SK-N-SH (cell line): ENCODE measurements around the gene GLRX5. TPM values are rescaled to one million over a fixed set of nuclear protein-coding genes. Genes with fewer than 3 reads are reported as not detected.
A peak's percentile ranks its signal among the peaks of the same experiment; 100 is the strongest.

Experiments used
- CTCF ChIA-PET: fragments of 300-600, 350-600 bp; formaldehyde crosslinking; extraction: SDS; loops from one replicate; lab custom pipeline; 2021; lab: Yijun Ruan, JAX
- POLR2A ChIA-PET: fragments of 350-600 bp; sonication (Branson Sonifier 250); formaldehyde crosslinking; extraction: SDS; loops from one replicate; lab custom pipeline; 2020; ENCODE audit warnings: antibody characterized with exemption, inconsistent platforms; lab: Yijun Ruan, JAX
- DNase-seq: peaks from one replicate; pipeline ENCODE4 v3.0.0; 2012
- H2AFZ ChIP-seq: fragments of 200-600 bp; sonication (generic); 2 replicates; pipeline ENCODE4 v1.8.1; 2016; ENCODE audit warnings: antibody characterized with exemption, mild to moderate bottlenecking, low read depth
- H3F3A ChIP-seq: fragments of 200-600 bp; sonication (generic); replicated peaks from 2 replicates; pipeline ENCODE3; 2016; ENCODE audit warnings: antibody characterized with exemption, mild to moderate bottlenecking; ENCODE audit not compliant: insufficient read depth
- H3K27ac ChIP-seq, 2 experiments: fragments of 200-500 bp in 1 of 2; fragments of 200-600 bp in 1 of 2; sonication (Bioruptor generic) in 1 of 2; sonication (generic), shearing (Covaris generic) in 1 of 2; 2 replicates each; pipeline versions ENCODE4 v1.5.1 to v1.6.1; 2014 to 2016; ENCODE audit warnings: low read depth in 2 of 2, inconsistent platforms in 1 of 2, low read length in 1 of 2, mild to moderate bottlenecking in 1 of 2, mixed read lengths in 1 of 2
- H3K27me3 ChIP-seq: fragments of 200-600 bp; sonication (generic), shearing (Covaris generic); 2 replicates; pipeline ENCODE4 v1.6.1; 2016; ENCODE audit warnings: mixed run types; ENCODE audit not compliant: insufficient read depth
- H3K36me3 ChIP-seq, 2 experiments: fragments of 200-500 bp in 1 of 2; fragments of 200-600 bp in 1 of 2; sonication (Bioruptor generic) in 1 of 2; sonication (generic) in 1 of 2; replicated peaks in 1 of 2; 2 replicates each; pipeline versions ENCODE3 to v1.5.1; 2014 to 2016; ENCODE audit warnings: low read length in 1 of 2, mild to moderate bottlenecking in 1 of 2; ENCODE audit not compliant: insufficient read depth in 2 of 2, control insufficient read depth in 1 of 2
- H3K4me1 ChIP-seq, 2 experiments: fragments of 200-500 bp in 1 of 2; fragments of 200-600 bp in 1 of 2; sonication (Bioruptor generic) in 1 of 2; sonication (generic), shearing (Covaris generic) in 1 of 2; 2 replicates each; pipeline versions ENCODE4 v1.5.1 to v1.6.1; 2014 to 2016; ENCODE audit warnings: low read depth in 1 of 2, low read length in 1 of 2, mixed run types in 1 of 2; ENCODE audit not compliant: insufficient read depth in 2 of 2, control insufficient read depth in 1 of 2
- H3K4me2 ChIP-seq: fragments of 200-600 bp; sonication (generic), shearing (Covaris generic); 2 replicates; pipeline ENCODE4 v1.6.1; 2017; ENCODE audit warnings: mixed run types
- H3K4me3 ChIP-seq, 2 experiments: fragments of 200-500 bp in 1 of 2; fragments of 200-600 bp in 1 of 2; sonication (Bioruptor generic) in 1 of 2; sonication (generic), shearing (Covaris generic) in 1 of 2; 2 replicates each; pipeline versions ENCODE4 v1.5.1 to v1.8.1; 2014 to 2016; ENCODE audit warnings: low read depth in 2 of 2, inconsistent platforms in 1 of 2, low read length in 1 of 2, mild to moderate bottlenecking in 1 of 2, mixed read lengths in 1 of 2, moderate library complexity in 1 of 2
- H3K79me2 ChIP-seq: fragments of 200-600 bp; sonication (generic); 2 replicates; pipeline ENCODE4 v1.8.1; 2017; ENCODE audit warnings: mild to moderate bottlenecking; ENCODE audit not compliant: insufficient read depth
- H3K9ac ChIP-seq: fragments of 200-600 bp; sonication (generic); 2 replicates; pipeline ENCODE4 v1.6.1; 2017; ENCODE audit warnings: mixed run types
- H3K9me2 ChIP-seq: fragments of 200-600 bp; sonication (generic); 2 replicates; pipeline ENCODE4 v1.6.1; 2017; ENCODE audit warnings: mixed run types
- H3K9me3 ChIP-seq: fragments of 200-600 bp; sonication (generic); 2 replicates; pipeline ENCODE4 v1.6.1; 2017; ENCODE audit warnings: mixed run types, mild to moderate bottlenecking, moderate library complexity
- H4K20me1 ChIP-seq: fragments of 200-600 bp; sonication (generic); 2 replicates; pipeline ENCODE4 v1.6.1; 2017; ENCODE audit warnings: mild to moderate bottlenecking, mixed run types; ENCODE audit not compliant: insufficient read depth
- CHD2 ChIP-seq: fragments of 150-350 bp; IDR thresholded peaks from 2 replicates; pipeline ENCODE4 v1.6.1; 2018; ENCODE audit warnings: low read length; ENCODE audit not compliant: partially characterized antibody
- EP300 ChIP-seq, 2 experiments: IDR thresholded peaks; 2 replicates each; pipeline versions ENCODE4 v1.4.0 to v1.6.1; 2012; ENCODE audit warnings: borderline replicate concordance in 1 of 2, low read depth in 1 of 2, low read length in 1 of 2
- FOSL2 ChIP-seq: IDR thresholded peaks from 2 replicates; pipeline ENCODE4 v1.4.0; 2012; ENCODE audit warnings: low read depth, mild to moderate bottlenecking, moderate library complexity, borderline replicate concordance
- FOXJ3 ChIP-seq: sonication (generic); formaldehyde crosslinking; IDR thresholded peaks from 2 replicates; pipeline ENCODE4 v1.5.1; 2020; ENCODE audit warnings: mild to moderate bottlenecking, missing genetic modification reagents
- GATA2 ChIP-seq: sonication (generic); formaldehyde crosslinking; IDR thresholded peaks from 2 replicates; pipeline ENCODE4 v1.5.0; 2020; ENCODE audit warnings: mild to moderate bottlenecking, missing genetic modification reagents
- JUND ChIP-seq: IDR thresholded peaks from 2 replicates; pipeline ENCODE4 v1.4.0; 2012
- MEF2A ChIP-seq: IDR thresholded peaks from 2 replicates; pipeline ENCODE4 v1.4.0; 2012; ENCODE audit warnings: low read depth, borderline replicate concordance
- MXI1 ChIP-seq: IDR thresholded peaks from 2 replicates; pipeline ENCODE4 v1.6.1; 2012; ENCODE audit warnings: mild to moderate bottlenecking, low read depth, low read length, improper control_type of control experiment
- NFIC ChIP-seq: IDR thresholded peaks from 2 replicates; pipeline ENCODE4 v1.4.0; 2012; ENCODE audit warnings: borderline replicate concordance
- NRF1 ChIP-seq: IDR thresholded peaks from 2 replicates; pipeline ENCODE4 v1.6.1; 2012; ENCODE audit warnings: low read depth, mild to moderate bottlenecking, low read length
- POLR2AphosphoS5 ChIP-seq: IDR thresholded peaks from 2 replicates; pipeline ENCODE4 v1.6.1; 2012; ENCODE audit warnings: low read depth, low read length
- RAD21 ChIP-seq: IDR thresholded peaks from 2 replicates; pipeline ENCODE4 v1.6.1; 2012; ENCODE audit warnings: mild to moderate bottlenecking, low read length
- RCOR1 ChIP-seq: fragments of 150-350 bp; IDR thresholded peaks from 2 replicates; pipeline ENCODE4 v1.6.1; 2017; ENCODE audit warnings: antibody characterized with exemption, low read length
- RFX5 ChIP-seq: IDR thresholded peaks from 2 replicates; pipeline ENCODE4 v1.6.1; 2012; ENCODE audit warnings: mild to moderate bottlenecking, improper control_type of control experiment, low read length
- RXRA ChIP-seq: IDR thresholded peaks from 2 replicates; pipeline ENCODE4 v1.4.0; 2012; ENCODE audit warnings: low read depth, mild to moderate bottlenecking, borderline replicate concordance
- SIN3A ChIP-seq: IDR thresholded peaks from 2 replicates; pipeline ENCODE4 v1.6.1; 2012; ENCODE audit warnings: low read depth, mild to moderate bottlenecking, low read length, moderate library complexity, borderline replicate concordance
- SMC3 ChIP-seq: IDR thresholded peaks from 2 replicates; pipeline ENCODE4 v1.6.1; 2012; ENCODE audit warnings: low read depth, low read length, improper control_type of control experiment
- TAF1 ChIP-seq: IDR thresholded peaks from 2 replicates; pipeline ENCODE4 v1.6.1; 2012; ENCODE audit warnings: low read depth, mild to moderate bottlenecking, low read length, moderate library complexity, borderline replicate concordance
- TCF12 ChIP-seq: IDR thresholded peaks from 2 replicates; pipeline ENCODE4 v1.4.0; 2012
- TEAD4 ChIP-seq: IDR thresholded peaks from 2 replicates; pipeline ENCODE4 v1.4.0; 2012; ENCODE audit warnings: mild to moderate bottlenecking, borderline replicate concordance; ENCODE audit not compliant: insufficient read depth
- WGBS: methylation state at CpG from one replicate; pipeline ENCODE4 v1.1.6; 2017; ENCODE audit warnings: low lambda C conversion rate; 5-methylcytosine and 5-hydroxymethylcytosine counted together
- polyA plus RNA-seq, 3 experiments: library from polyadenylated mRNA; depleted of rRNA; stranded (reverse); fragments of >200 nt; gene quantifications; 2 replicates each; pipeline ENCODE4 v1.2.3, GENCODE V29; 2012
- TF ChIP-seq, protein P1 (sequence below): IDR thresholded peaks from 2 replicates; pipeline ENCODE4; 2012
- TF ChIP-seq, protein P2 (sequence below): fragments of 150-350 bp; IDR thresholded peaks from 2 replicates; pipeline ENCODE4 v1.6.1; 2016; ENCODE audit warnings: mild to moderate bottlenecking, low read depth, low read length
- TF ChIP-seq, protein P3 (sequence below): fragments of 200-600 bp; sonication (generic); IDR thresholded peaks from 2 replicates; pipeline ENCODE4 v1.6.1; 2017; ENCODE audit warnings: antibody characterized with exemption, mild to moderate bottlenecking, moderate library complexity
- TF ChIP-seq, protein P4 (sequence below): IDR thresholded peaks from 2 replicates; pipeline ENCODE4 v1.6.1; 2012; ENCODE audit warnings: mild to moderate bottlenecking, low read depth, low read length, moderate library complexity

The GLRX5 gene
- 29.1 and 31.4 TPM in 2 replicates for polyA plus RNA-seq (2012; rRNA removed)
- polyA plus RNA-seq (2012; cell fraction: cytosol; rRNA removed), result 45.1 and 60.1 TPM in 2 replicates
- polyA plus RNA-seq (2012; cell fraction: nucleus; rRNA removed), result 6.3 and 10.9 TPM in 2 replicates

DNA sequence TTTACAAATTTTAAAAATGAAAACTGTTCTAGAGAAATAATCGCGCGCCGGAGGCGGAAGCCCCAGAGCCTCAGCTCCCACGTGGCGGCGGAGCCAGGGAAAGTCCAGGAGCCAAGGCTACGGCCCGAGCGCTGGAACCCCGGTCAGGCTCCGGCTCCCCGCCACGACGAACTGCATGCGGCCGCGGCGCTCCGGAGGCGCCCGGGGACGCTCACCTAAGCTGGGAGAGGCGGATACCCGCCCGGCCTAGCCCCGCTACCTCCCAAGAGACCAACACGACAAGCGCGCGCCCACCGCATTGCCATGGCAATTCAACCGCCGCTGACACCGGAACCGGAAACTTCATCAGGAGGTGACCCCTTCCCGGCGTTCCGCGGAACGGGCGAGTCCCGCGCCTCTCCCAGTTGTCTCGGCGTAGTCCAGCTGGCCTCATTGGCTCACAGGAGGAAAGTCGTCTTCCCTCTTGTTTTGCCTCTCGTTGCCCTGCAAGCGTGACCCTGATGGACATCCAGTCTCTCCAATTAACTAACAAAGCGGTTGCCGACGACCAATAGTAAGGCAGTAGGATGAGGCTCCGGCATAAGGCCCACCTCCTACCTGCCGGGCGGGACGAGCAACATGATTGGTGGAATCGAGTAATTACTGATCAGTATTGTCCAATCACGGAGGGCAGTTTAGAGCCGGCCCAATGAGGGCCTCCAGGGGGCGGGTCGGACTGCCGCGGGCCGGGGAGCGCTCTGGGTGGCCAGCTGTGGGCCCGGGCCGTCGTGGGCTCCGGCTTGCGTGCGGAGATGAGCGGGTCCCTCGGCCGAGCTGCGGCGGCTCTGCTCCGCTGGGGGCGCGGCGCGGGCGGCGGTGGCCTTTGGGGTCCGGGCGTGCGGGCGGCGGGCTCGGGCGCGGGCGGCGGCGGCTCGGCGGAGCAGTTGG is at the start of gene GLRX5:
TSS of gene GLRX5 (plus strand) at position 752 of the 927 bp plus-strand sequence. CDS start at position 792, 40 bp downstream.
- CTCF ChIA-PET, result interaction anchor here (0.6 to 15.5 kb wide), 12 partner anchors 7 to 771 kb away, joined by 3 to 254 read pairs (median 4); no protein-coding TSS in a partner anchor
- Histone ChIP-seq H3K4me3 (peak within 1 kb of the TSS; percentile 91 to 95), H3K27ac (peak within 1 kb of the TSS; percentile 87 to 94), H3K9me3 (no peaks in the 10 kb centered on the region), H3F3A (peaks cover 5% of the 10 kb centered on the region), H4K20me1 (peaks cover 45% of the 10 kb centered on the region), H3K79me2 (peaks cover 92% of the 10 kb centered on the region), H3K27me3 (no peaks in the 10 kb centered on the region), H2AFZ (peak within 1 kb of the TSS; percentile 60), H3K4me1 (peaks cover 23 to 42% of the 10 kb centered on the region in 2 experiments), H3K36me3 (peaks cover 17 to 19% of the 10 kb centered on the region in 2 experiments), H3K4me2 (peak within 1 kb of the TSS; percentile 95), H3K9me2 (no peaks in the 10 kb centered on the region), H3K9ac (peak within 1 kb of the TSS; percentile 87)
- peak; percentile 99 for DNase-seq
- 1% methylated on average over 28 of the region's 97 CpGs for WGBS
- POLR2A ChIA-PET, result interaction anchor here (0.5 to 2.7 kb wide), 8 partner anchors 12 to 1277 kb away, joined by 3 to 10 read pairs (median 3); no protein-coding TSS in a partner anchor
- TF ChIP-seq RAD21 (no peak), SIN3A (peak; percentile 87; the same call in 1 of the 2 replicates), RCOR1 (no peak), JUND (no peak), TCF12 (no peak), MXI1 (peak; percentile 98), TEAD4 (no peak), EP300 (IDR thresholded peaks at IDR 0.05; ENCODE audit: borderline replicate concordance in 1 of 2, low read depth in 1 of 2, low read length in 1 of 2) (no peak), NFIC (no peak), FOXJ3 (CRISPR knock-in tag) (peak; percentile 29; the same call in 1 of the 2 replicates), TAF1 (peak; percentile 79), MEF2A (no peak), NRF1 (no peak), CHD2 (peak; percentile 95), FOSL2 (no peak), SMC3 (no peak), RFX5 (0 out of 2 replicates have a peak, but pooled peaks have one; percentile 23), RXRA (no peak), GATA2 (no peak), POLR2AphosphoS5 (peak; percentile 4; the same call in 1 of the 2 replicates)
- TF ChIP-seq, protein P1, sequence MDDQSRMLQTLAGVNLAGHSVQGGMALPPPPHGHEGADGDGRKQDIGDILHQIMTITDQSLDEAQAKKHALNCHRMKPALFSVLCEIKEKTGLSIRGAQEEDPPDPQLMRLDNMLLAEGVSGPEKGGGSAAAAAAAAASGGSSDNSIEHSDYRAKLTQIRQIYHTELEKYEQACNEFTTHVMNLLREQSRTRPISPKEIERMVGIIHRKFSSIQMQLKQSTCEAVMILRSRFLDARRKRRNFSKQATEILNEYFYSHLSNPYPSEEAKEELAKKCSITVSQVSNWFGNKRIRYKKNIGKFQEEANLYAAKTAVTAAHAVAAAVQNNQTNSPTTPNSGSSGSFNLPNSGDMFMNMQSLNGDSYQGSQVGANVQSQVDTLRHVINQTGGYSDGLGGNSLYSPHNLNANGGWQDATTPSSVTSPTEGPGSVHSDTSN, result peak; percentile 100
- TF ChIP-seq, protein P2, sequence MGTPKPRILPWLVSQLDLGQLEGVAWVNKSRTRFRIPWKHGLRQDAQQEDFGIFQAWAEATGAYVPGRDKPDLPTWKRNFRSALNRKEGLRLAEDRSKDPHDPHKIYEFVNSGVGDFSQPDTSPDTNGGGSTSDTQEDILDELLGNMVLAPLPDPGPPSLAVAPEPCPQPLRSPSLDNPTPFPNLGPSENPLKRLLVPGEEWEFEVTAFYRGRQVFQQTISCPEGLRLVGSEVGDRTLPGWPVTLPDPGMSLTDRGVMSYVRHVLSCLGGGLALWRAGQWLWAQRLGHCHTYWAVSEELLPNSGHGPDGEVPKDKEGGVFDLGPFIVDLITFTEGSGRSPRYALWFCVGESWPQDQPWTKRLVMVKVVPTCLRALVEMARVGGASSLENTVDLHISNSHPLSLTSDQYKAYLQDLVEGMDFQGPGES, result peak; percentile 96
- TF ChIP-seq, protein P3, sequence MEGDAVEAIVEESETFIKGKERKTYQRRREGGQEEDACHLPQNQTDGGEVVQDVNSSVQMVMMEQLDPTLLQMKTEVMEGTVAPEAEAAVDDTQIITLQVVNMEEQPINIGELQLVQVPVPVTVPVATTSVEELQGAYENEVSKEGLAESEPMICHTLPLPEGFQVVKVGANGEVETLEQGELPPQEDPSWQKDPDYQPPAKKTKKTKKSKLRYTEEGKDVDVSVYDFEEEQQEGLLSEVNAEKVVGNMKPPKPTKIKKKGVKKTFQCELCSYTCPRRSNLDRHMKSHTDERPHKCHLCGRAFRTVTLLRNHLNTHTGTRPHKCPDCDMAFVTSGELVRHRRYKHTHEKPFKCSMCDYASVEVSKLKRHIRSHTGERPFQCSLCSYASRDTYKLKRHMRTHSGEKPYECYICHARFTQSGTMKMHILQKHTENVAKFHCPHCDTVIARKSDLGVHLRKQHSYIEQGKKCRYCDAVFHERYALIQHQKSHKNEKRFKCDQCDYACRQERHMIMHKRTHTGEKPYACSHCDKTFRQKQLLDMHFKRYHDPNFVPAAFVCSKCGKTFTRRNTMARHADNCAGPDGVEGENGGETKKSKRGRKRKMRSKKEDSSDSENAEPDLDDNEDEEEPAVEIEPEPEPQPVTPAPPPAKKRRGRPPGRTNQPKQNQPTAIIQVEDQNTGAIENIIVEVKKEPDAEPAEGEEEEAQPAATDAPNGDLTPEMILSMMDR, result no peak
- TF ChIP-seq, protein P4, sequence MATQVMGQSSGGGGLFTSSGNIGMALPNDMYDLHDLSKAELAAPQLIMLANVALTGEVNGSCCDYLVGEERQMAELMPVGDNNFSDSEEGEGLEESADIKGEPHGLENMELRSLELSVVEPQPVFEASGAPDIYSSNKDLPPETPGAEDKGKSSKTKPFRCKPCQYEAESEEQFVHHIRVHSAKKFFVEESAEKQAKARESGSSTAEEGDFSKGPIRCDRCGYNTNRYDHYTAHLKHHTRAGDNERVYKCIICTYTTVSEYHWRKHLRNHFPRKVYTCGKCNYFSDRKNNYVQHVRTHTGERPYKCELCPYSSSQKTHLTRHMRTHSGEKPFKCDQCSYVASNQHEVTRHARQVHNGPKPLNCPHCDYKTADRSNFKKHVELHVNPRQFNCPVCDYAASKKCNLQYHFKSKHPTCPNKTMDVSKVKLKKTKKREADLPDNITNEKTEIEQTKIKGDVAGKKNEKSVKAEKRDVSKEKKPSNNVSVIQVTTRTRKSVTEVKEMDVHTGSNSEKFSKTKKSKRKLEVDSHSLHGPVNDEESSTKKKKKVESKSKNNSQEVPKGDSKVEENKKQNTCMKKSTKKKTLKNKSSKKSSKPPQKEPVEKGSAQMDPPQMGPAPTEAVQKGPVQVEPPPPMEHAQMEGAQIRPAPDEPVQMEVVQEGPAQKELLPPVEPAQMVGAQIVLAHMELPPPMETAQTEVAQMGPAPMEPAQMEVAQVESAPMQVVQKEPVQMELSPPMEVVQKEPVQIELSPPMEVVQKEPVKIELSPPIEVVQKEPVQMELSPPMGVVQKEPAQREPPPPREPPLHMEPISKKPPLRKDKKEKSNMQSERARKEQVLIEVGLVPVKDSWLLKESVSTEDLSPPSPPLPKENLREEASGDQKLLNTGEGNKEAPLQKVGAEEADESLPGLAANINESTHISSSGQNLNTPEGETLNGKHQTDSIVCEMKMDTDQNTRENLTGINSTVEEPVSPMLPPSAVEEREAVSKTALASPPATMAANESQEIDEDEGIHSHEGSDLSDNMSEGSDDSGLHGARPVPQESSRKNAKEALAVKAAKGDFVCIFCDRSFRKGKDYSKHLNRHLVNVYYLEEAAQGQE, result 0 out of 2 replicates have a peak, but pooled peaks have one; percentile 16
